ENCODE measurements around the gene GET4.

The GET4 gene

GRCh38 chr7:914521-915194 lies 38.3 kb downstream of the GET4 start:
- no peak for TF ChIP-seq CTCF (IDR thresholded peaks at IDR 0.05; ENCODE audit: low read depth, low read length)
- DNase-seq (ENCODE audit: extremely low read depth, low read depth), result no peak

- TF ChIP-seq CTCF (IDR thresholded peaks at IDR 0.05; ENCODE audit: low read depth, low read length), result no peak
- DNase-seq (ENCODE audit: extremely low read depth, low read depth), result no peak
Measured at GRCh38 chr7:915291-916218, 39.2 kb downstream of the GET4 start.

- no peak for DNase-seq (ENCODE audit: extremely low read depth, low read depth)
- no peak for TF ChIP-seq CTCF (IDR thresholded peaks at IDR 0.05; ENCODE audit: low read depth, low read length)
Measured at GRCh38 chr7:916291-916941, 40.1 kb downstream of the GET4 start.

GRCh38 chr7:917255-918117 lies 41.1 kb downstream of the GET4 start:
- TF ChIP-seq CTCF (IDR thresholded peaks at IDR 0.05; ENCODE audit: low read depth, low read length), result no peak
- DNase-seq (ENCODE audit: extremely low read depth, low read depth), result no peak

GRCh38 chr7:918118-918425 lies 41.7 kb downstream of the GET4 start:
- TF ChIP-seq CTCF (IDR thresholded peaks at IDR 0.05; ENCODE audit: low read depth, low read length), result no peak
- DNase-seq (ENCODE audit: extremely low read depth, low read depth), result no peak

GRCh38 chr7:918441-919113 lies 42.2 kb downstream of the GET4 start:
- DNase-seq (ENCODE audit: extremely low read depth, low read depth), result no peak
- no peak for TF ChIP-seq CTCF (IDR thresholded peaks at IDR 0.05; ENCODE audit: low read depth, low read length)

Measured in AG09319 (cell line).